Measurements from ENCODE around the gene HNRNPLL. TPM values are rescaled to one million over a fixed set of nuclear protein-coding genes. Genes with fewer than 3 reads are reported as not detected.

Gene HNRNPLL
- total and polyA plus RNA-seq, 2 of the 8 experiments (the other 6 are each of a cell fraction or from before 2014, with no cell fraction given): 18.6 to 69.3 TPM

GRCh38 chr2:38603402-38604290 is 918 bp upstream of the HNRNPLL start (continued):
- TF ChIP-seq CHD1 (IDR thresholded peaks at IDR 0.05; ENCODE audit: low read depth, low read length): no peak
- TF ChIP-seq SAP30 (IDR thresholded peaks at IDR 0.05; ENCODE audit: insufficient read depth, insufficient replicate concordance, low read length): peak; percentile 87
- TF ChIP-seq MAX (IDR thresholded peaks at IDR 0.05): peak; percentile 86
- TF ChIP-seq KDM4A (IDR thresholded peaks at IDR 0.05; ENCODE audit: low read depth, low read length, severe bottlenecking): no peak
- TF ChIP-seq RAD21 (IDR thresholded peaks at IDR 0.05 in 1 of 2, conservative IDR thresholded peaks at IDR 0.05 in 1 of 2; ENCODE audit: low read depth in 2 of 2, low read length in 2 of 2): peak; percentile 65 to 76
- TF ChIP-seq GABPA (IDR thresholded peaks at IDR 0.05; ENCODE audit: borderline replicate concordance, insufficient read depth, low read length): no peak
- TF ChIP-seq RFX5 (IDR thresholded peaks at IDR 0.05; ENCODE audit: borderline replicate concordance, low read depth, low read length): no peak
- TF ChIP-seq JUND (IDR thresholded peaks at IDR 0.05; ENCODE audit: low read length): 0 out of 2 replicates have a peak, but pooled peaks have one; percentile 19

Data from H1 (cell line).